GM12878 (cell line): ENCODE data around the gene MOB2. TPM values are rescaled to one million over a fixed set of nuclear protein-coding genes. Genes with fewer than 3 reads are reported as not detected.

ENCODE experiments used
- ATAC-seq: fragments of 200-7000 bp; cut with Tn5 transposase; 3 replicates; pipeline ENCODE4 v1.9.1; 2020; ENCODE audit warnings: mild to moderate bottlenecking, moderate library complexity
- Bru-seq: library from RNA; stranded (reverse); fragments of 400-500 nt; gene quantifications from one replicate; lab custom pipeline; 2021; lab: Mats Ljungman, UMichigan
- BruChase-seq, 2 experiments: library from RNA; stranded (reverse); fragments of 400-500 nt; gene quantifications; one replicate each; lab custom pipeline; 2021; lab: Mats Ljungman, UMichigan
- BruUV-seq: library from RNA; stranded (reverse); fragments of 400-500 nt; replicated peaks from 2 replicates; lab custom pipeline; 2021; lab: Mats Ljungman, UMichigan
- CTCF ChIA-PET: fragments of 300-600 bp; sonication (Branson Sonifier 250); formaldehyde crosslinking; extraction: SDS; loops from one replicate; lab custom pipeline; 2021; ENCODE audit warnings: inconsistent platforms; lab: Yijun Ruan, JAX
- POLR2A ChIA-PET: fragments of 350-600 bp; formaldehyde crosslinking; extraction: SDS; loops from one replicate; lab custom pipeline; 2021; ENCODE audit warnings: inconsistent platforms; lab: Charles Lee
- RAD21 ChIA-PET: fragments of 300-600 bp; sonication (Branson Sonifier 250); formaldehyde crosslinking; loops from one replicate; lab custom pipeline; 2023; ENCODE audit warnings: antibody characterized with exemption; ENCODE audit not compliant: unreplicated experiment; lab: Charles Lee
- SMC1A ChIA-PET: fragments of 300-600 bp; sonication (Branson Sonifier 250); formaldehyde crosslinking; loops from one replicate; lab custom pipeline; 2023; ENCODE audit not compliant: unreplicated experiment, uncharacterized antibody; lab: Charles Lee
- DNase-seq: peaks from one replicate; pipeline ENCODE4 v3.0.0-alpha.2; 2011; ENCODE audit warnings: low read depth, low spot score
- FAIRE-seq: peaks from 3 replicates; lab custom pipeline; 2011; peaks lifted over from hg19 to GRCh38; lab: Jason Lieb, UNC
- H2AFZ ChIP-seq: 2 replicates; pipeline ENCODE4 v1.6.0; 2011; ENCODE audit warnings: low read depth, low read length, control low read depth; ENCODE audit not compliant: control insufficient read depth
- H3K27ac ChIP-seq: 2 replicates; pipeline ENCODE4 v1.5.1; 2011; ENCODE audit warnings: control low read depth; ENCODE audit not compliant: control insufficient read depth, insufficient read depth
- H3K27me3 ChIP-seq, 2 experiments: replicated peaks in 1 of 2; 2 replicates each; pipeline versions ENCODE4 v1.6.0 to v1.6.1; 2011; ENCODE audit warnings: low read length in 1 of 2; ENCODE audit not compliant: control insufficient read depth in 2 of 2, insufficient read depth in 2 of 2
- H3K36me3 ChIP-seq, 2 experiments: 2 replicates each; pipeline ENCODE4 v1.5.1; 2011; ENCODE audit warnings: low read length in 1 of 2; ENCODE audit not compliant: control insufficient read depth in 2 of 2, insufficient read depth in 2 of 2
- H3K4me1 ChIP-seq: 2 replicates; pipeline ENCODE4 v1.6.1; 2011; ENCODE audit warnings: mild to moderate bottlenecking, low read length, moderate library complexity, mixed read lengths; ENCODE audit not compliant: control insufficient read depth, insufficient read depth
- H3K4me2 ChIP-seq: 2 replicates; pipeline ENCODE4 v1.6.0; 2011; ENCODE audit warnings: control low read depth; ENCODE audit not compliant: control insufficient read depth, insufficient read depth
- H3K4me3 ChIP-seq: fragments of 200-600 bp; sonication (generic); 2 replicates; pipeline ENCODE4 v1.5.1; 2016
- H3K79me2 ChIP-seq: 2 replicates; pipeline ENCODE4 v1.6.0; 2011; ENCODE audit warnings: low read length; ENCODE audit not compliant: control insufficient read depth, insufficient read depth
- H3K9ac ChIP-seq: 2 replicates; pipeline ENCODE4 v1.8.0; 2011; ENCODE audit warnings: low read length, control low read depth, mixed read lengths; ENCODE audit not compliant: control insufficient read depth, insufficient read depth
- H3K9me3 ChIP-seq: replicated peaks from 3 replicates; pipeline ENCODE4 v1.5.1; 2011; ENCODE audit warnings: mild to moderate bottlenecking, low read length; ENCODE audit not compliant: control insufficient read depth, insufficient read depth
- H4K20me1 ChIP-seq: 2 replicates; pipeline ENCODE4 v1.6.0; 2011; ENCODE audit not compliant: control insufficient read depth, insufficient read depth
- ATF7 ChIP-seq: fragments of 450-650 bp; IDR thresholded peaks from 2 replicates; pipeline ENCODE4 v1.6.1; 2016; ENCODE audit warnings: low read depth, mild to moderate bottlenecking
- BHLHE40 ChIP-seq, 2 experiments: fragments of 450-650 bp in 1 of 2; IDR thresholded peaks; 2 replicates each; pipeline ENCODE4 v1.6.1; 2011 to 2017; ENCODE audit warnings: low read depth in 2 of 2, borderline replicate concordance in 1 of 2, improper control_type of control experiment in 1 of 2, low read length in 1 of 2, mild to moderate bottlenecking in 1 of 2
- HDGF ChIP-seq: fragments of 450-650 bp; IDR thresholded peaks from 2 replicates; pipeline ENCODE4 v1.6.1; 2016; ENCODE audit warnings: antibody characterized with exemption
- IRF5 ChIP-seq: fragments of 450-650 bp; IDR thresholded peaks from 2 replicates; pipeline ENCODE4 v1.6.1; 2017; ENCODE audit warnings: borderline replicate concordance
- NFXL1 ChIP-seq: fragments of 450-650 bp; IDR thresholded peaks from 2 replicates; pipeline ENCODE4 v1.6.1; 2017; ENCODE audit warnings: antibody characterized with exemption, mild to moderate bottlenecking, borderline replicate concordance
- NR2F1 ChIP-seq: fragments of 450-650 bp; conservative IDR thresholded peaks from 2 replicates; pipeline ENCODE4 v1.6.1; 2017; ENCODE audit warnings: mild to moderate bottlenecking
- SPI1 ChIP-seq: IDR thresholded peaks from 2 replicates; pipeline ENCODE4 v1.6.1; 2011; ENCODE audit warnings: low read depth, mild to moderate bottlenecking, low read length, moderate library complexity, borderline replicate concordance; ENCODE audit not compliant: insufficient read depth
- TCF12 ChIP-seq: IDR thresholded peaks from 2 replicates; pipeline ENCODE4 v1.6.1; 2011; ENCODE audit warnings: low read depth, mild to moderate bottlenecking, low read length
- WRNIP1 ChIP-seq: IDR thresholded peaks from 2 replicates; pipeline ENCODE4 v1.6.1; 2011; ENCODE audit warnings: low read depth, low read length, improper control_type of control experiment, borderline replicate concordance
- ZBTB33 ChIP-seq: fragments of 450-650 bp; IDR thresholded peaks from 2 replicates; pipeline ENCODE4 v1.6.1; 2017; ENCODE audit warnings: mild to moderate bottlenecking
- ZNF274 ChIP-seq: IDR thresholded peaks from one replicate; pipeline ENCODE4 v1.8.0; 2011; ENCODE audit not compliant: insufficient read length, insufficient read depth
- WGBS: methylation state at CpG from one replicate; pipeline ENCODE4 v1.1.6; 2016; ENCODE audit warnings: low lambda C conversion rate; ENCODE audit not compliant: insufficient replicate concordance, insufficient coverage; ENCODE audit errors: missing lambda C conversion rate; 5-methylcytosine and 5-hydroxymethylcytosine counted together
- in situ Hi-C: fragments of 300-500 bp; cut with MboI; formaldehyde crosslinking; loops from 9 replicates; pipeline ENCODE4 v1.14.3; 2018; ENCODE audit warnings: mixed read lengths
- intact Hi-C: fragments of 100-400 bp; cut with micrococcal nuclease; formaldehyde crosslinking; loops from one replicate; pipeline ENCODE4 v1.14.2; 2022; ENCODE audit not compliant: unreplicated experiment
- long read RNA-seq, 2 experiments: library from polyadenylated mRNA; unstranded; transcript quantifications; one replicate each; pipeline ENCODE4 v2.0.0, GENCODE V29; 2019 to 2020
- polyA minus RNA-seq, 3 experiments: library from RNA; depleted of rRNA, polyadenylated mRNA; stranded (reverse); fragments of >200 nt; gene quantifications; 2 replicates each; pipeline ENCODE4 v1.2.3, GENCODE V29; 2011
- polyA plus RNA-seq, 11 experiments: library from polyadenylated mRNA; depleted of rRNA in 4 of 11; unstranded in 6 of 11; stranded (reverse) in 5 of 11; fragments of >200 nt; fragmentation: Nextera tagmentation in 4 of 11; fragmentation: Illumina TruSeq in 1 of 11; extraction: Ambion mirVana in 4 of 11; extraction: Trizol in 1 of 11; gene quantifications; 1 replicate in 1 of 11; 2 replicates in 10 of 11; pipeline versions ENCODE4 v1.2.1 to v1.2.3, GENCODE V29; 2011 to 2016; ENCODE audit warnings: inconsistent platforms in 2 of 11, missing spikeins in 2 of 11, low read depth in 1 of 11
- total RNA-seq, 4 experiments: library from RNA; depleted of rRNA in 3 of 4; stranded (reverse); fragments of >200 nt in 3 of 4; fragmentation: Illumina TruSeq in 1 of 4; extraction: Trizol in 1 of 4; gene quantifications; 2 replicates each; pipeline versions ENCODE4 v1.2.1 to v1.2.3, GENCODE V29; 2013 to 2021

MOB2 gene
- 18.9 and 20.5 TPM in 2 replicates for total RNA-seq (2013; cell fraction: nucleolus; rRNA removed)
- total RNA-seq (2014; rRNA removed) (12.2 and 12.9 TPM in 2 replicates), total RNA-seq (2014; rRNA removed; fragmentation: Illumina TruSeq; extraction: Trizol) (13.5 and 13.9 TPM in 2 replicates), total RNA-seq (2021) (15.1 and 17.3 TPM in 2 replicates), polyA plus RNA-seq (2011; rRNA removed) (21.8 and 34.6 TPM in 2 replicates), polyA plus RNA-seq (2014; fragmentation: Illumina TruSeq; extraction: Trizol) (12.6 and 21.1 TPM in 2 replicates), polyA plus RNA-seq (2014; fragmentation: Nextera tagmentation; extraction: Ambion mirVana) (under 1 TPM; 0.10 to 0.49 TPM), polyA plus RNA-seq (2014; rRNA removed) (19.1 and 21.9 TPM in 2 replicates), polyA plus RNA-seq (2016; fragmentation: Nextera tagmentation; extraction: Ambion mirVana) (10 to 100 TPM; 15.8 to 17.6 TPM), polyA minus RNA-seq (2011; rRNA and poly(A)+ RNA removed) (30.4 and 31.2 TPM in 2 replicates), Bru-seq, nascent RNA (percentile 66 among the genes with signal in this experiment), BruChase-seq, experiment 1, labeled RNA remaining after a 6-hour chase (percentile 72 among the genes with signal in this experiment), BruChase-seq, experiment 2, labeled RNA remaining after a 2-hour chase (percentile 76 among the genes with signal in this experiment)
- 5.9 TPM for polyA plus RNA-seq (2011; ENCODE audit: low read depth)
- 50.0 and 55.6 TPM in 2 replicates for polyA plus RNA-seq (2011; cell fraction: cytosol; rRNA removed)
- polyA plus RNA-seq (2011; cell fraction: nucleus; rRNA removed), result 52.1 and 59.3 TPM in 2 replicates
- polyA plus RNA-seq (2012), result 20.1 and 22.8 TPM in 2 replicates
- polyA minus RNA-seq (2011; cell fraction: cytosol; rRNA and poly(A)+ RNA removed), result 8.6 and 9.0 TPM in 2 replicates
- polyA minus RNA-seq (2011; cell fraction: nucleus; rRNA and poly(A)+ RNA removed), result 11.4 and 19.9 TPM in 2 replicates
- long read RNA-seq, experiment 1, partial matches to known transcripts, result 12 of 17 reads
- long read RNA-seq, experiment 1, other reads (novel, unspliced or antisense), result 3 of 17 reads
- long read RNA-seq, experiment 2, result 0 reads

GRCh38 chr11:1486054-1486825, at the start of gene MOB2:
Gene MOB2, minus strand, starts transcription at chr11:1486779. Its CDS starts 223 bp downstream, at chr11:1486556.
- peak; percentile 77 for ATAC-seq
- ChIA-PET RAD21 (no interaction called here), SMC1A (interaction anchor here (0.6 kb wide), 1 partner anchor 322 kb away, joined by 3 read pairs; no protein-coding TSS in a partner anchor), POLR2A (no interaction called here), CTCF (interaction anchor here (1.0 kb wide), 1 partner anchor 10 kb away, joined by 3 read pairs; no protein-coding TSS in a partner anchor)
- WGBS, result 38% methylated on average over 18 of the region's 31 CpGs
- Histone ChIP-seq H3K27me3 (no peaks in the 10 kb centered on the region), H3K79me2 (no peaks in the 10 kb centered on the region; the same call in none of the 2 replicates), H4K20me1 (no peaks in the 10 kb centered on the region; the same call in 1 of the 2 replicates), H3K9me3 (no peaks in the 10 kb centered on the region), H3K9ac (no peak within 1 kb of the TSS), H3K4me3 (no peak within 1 kb of the TSS), H3K27ac (no peak within 1 kb of the TSS), H3K36me3 (no peaks in the 10 kb centered on the region; a peak in 1 of 4 replicates), H3K4me1 (peaks cover 7% of the 10 kb centered on the region), H2AFZ (no peak within 1 kb of the TSS), H3K4me2 (no peak within 1 kb of the TSS)
- intact Hi-C loops, result no loop called here
- TF ChIP-seq IRF5, result no peak
- no peak for TF ChIP-seq WRNIP1
- 0 out of 2 replicates have a peak, but pooled peaks have one; percentile 24 for TF ChIP-seq TCF12
- TF ChIP-seq ZBTB33, result 0 out of 2 replicates have a peak, but pooled peaks have one; percentile 76
- TF ChIP-seq ATF7, result no peak
- peak in 1 of 2 experiments; percentile 4; a peak in 1 of 4 replicates for TF ChIP-seq BHLHE40 (IDR thresholded peaks at IDR 0.05; ENCODE audit: borderline replicate concordance in 1 of 2, low read depth in 2 of 2, low read length in 1 of 2)
- TF ChIP-seq SPI1, result peak; percentile 19; the same call in 1 of the 2 replicates
- TF ChIP-seq HDGF, result 0 out of 2 replicates have a peak, but pooled peaks have one; percentile 57
- no peak for TF ChIP-seq NFXL1
- no peak for TF ChIP-seq ZNF274
- TF ChIP-seq NR2F1, result 0 out of 2 replicates have a peak, but pooled peaks have one; percentile 47
- FAIRE-seq, result no peak
- DNase-seq, result no peak
- in situ Hi-C loops, result no loop called here
- BruUV-seq, result no TSS peak
